Fibroblast of lung (primary cell): ENCODE data around the gene FOXJ1. TPM values are rescaled to one million over a fixed set of nuclear protein-coding genes. Genes with fewer than 3 reads are reported as not detected.

Experiments used
- DNase-seq, 2 donors: peaks; one replicate each; pipeline versions ENCODE4 v3.0.0 to v3.0.0-alpha.2; 2010; ENCODE audit warnings: low read depth in 2 of 2
- H2AFZ ChIP-seq: 2 replicates; pipeline ENCODE4 v1.5.1; 2012; ENCODE audit warnings: low read length, control low read depth, inconsistent platforms
- H3K27ac ChIP-seq: 2 replicates; pipeline ENCODE4 v1.5.1; 2011; ENCODE audit warnings: low read length, control low read depth; ENCODE audit not compliant: insufficient read depth
- H3K27me3 ChIP-seq: 2 replicates; pipeline ENCODE4 v1.5.1; 2011; ENCODE audit warnings: mild to moderate bottlenecking, low read length; ENCODE audit not compliant: control insufficient read depth, insufficient read depth
- H3K36me3 ChIP-seq: 2 replicates; pipeline ENCODE4 v1.5.1; 2011; ENCODE audit warnings: low read length; ENCODE audit not compliant: control insufficient read depth, insufficient read depth
- H3K4me1 ChIP-seq: 2 replicates; pipeline ENCODE4 v1.5.1; 2011; ENCODE audit warnings: low read length; ENCODE audit not compliant: control insufficient read depth, insufficient read depth; ENCODE audit errors: extremely low read depth
- H3K4me2 ChIP-seq: 2 replicates; pipeline ENCODE4 v1.5.1; 2011; ENCODE audit warnings: low read length, control low read depth; ENCODE audit not compliant: insufficient read depth; ENCODE audit errors: extremely low read depth
- H3K4me3 ChIP-seq, 4 experiments: fragments of 200-600 bp in 1 of 4; sonication (generic) in 1 of 4; replicated peaks in 1 of 4; 2 replicates each; pipeline ENCODE4 v1.5.1; 2011 to 2016; ENCODE audit warnings: low read length in 4 of 4, low read depth in 3 of 4, mild to moderate bottlenecking in 3 of 4, control low read depth in 2 of 4, inconsistent platforms in 1 of 4, mixed read lengths in 1 of 4; ENCODE audit not compliant: insufficient read depth in 1 of 4; ENCODE audit errors: control extremely low read depth in 1 of 4
- H3K79me2 ChIP-seq: 2 replicates; pipeline ENCODE4 v1.5.1; 2012; ENCODE audit warnings: mild to moderate bottlenecking, low read length, inconsistent platforms; ENCODE audit not compliant: control insufficient read depth, insufficient read depth
- H3K9ac ChIP-seq: 2 replicates; pipeline ENCODE4 v1.5.1; 2011; ENCODE audit warnings: mild to moderate bottlenecking, low read length, control low read depth; ENCODE audit not compliant: insufficient read depth
- H3K9me3 ChIP-seq: 2 replicates; pipeline ENCODE4 v1.5.1; 2012; ENCODE audit warnings: low read depth, low read length; ENCODE audit not compliant: control insufficient read depth, insufficient read depth
- H4K20me1 ChIP-seq: 2 replicates; pipeline ENCODE4 v1.5.1; 2011; ENCODE audit warnings: low read length; ENCODE audit not compliant: control insufficient read depth, insufficient read depth; ENCODE audit errors: extremely low read depth
- EZH2 ChIP-seq: IDR thresholded peaks from 2 replicates; pipeline ENCODE4 v1.5.1; 2012; ENCODE audit warnings: low read length, control low read depth, mild to moderate bottlenecking; ENCODE audit errors: missing control alignments
- polyA plus RNA-seq, 2 donors: library from polyadenylated mRNA; depleted of rRNA in 1 of 2; stranded (reverse) in 1 of 2; unstranded in 1 of 2; fragments of >200 nt; gene quantifications; 2 replicates each; pipeline ENCODE4 v1.2.1, GENCODE V29; 2011 to 2012; ENCODE audit warnings: missing spikeins in 1 of 2
- total RNA-seq: library from RNA; depleted of rRNA; stranded (reverse); fragments of >200 nt; gene quantifications from 2 replicates; pipeline ENCODE4 v1.2.1, GENCODE V29; 2014
- TF ChIP-seq, protein P1 (sequence below), 2 donors: IDR thresholded peaks in 1 of 2; conservative IDR thresholded peaks in 1 of 2; 1 replicate in 1 of 2; 2 replicates in 1 of 2; pipeline ENCODE4 v1.5.1; 2011 to 2012; ENCODE audit warnings: low read length in 2 of 2, control low read depth in 1 of 2, inconsistent platforms in 1 of 2, low read depth in 1 of 2, mild to moderate bottlenecking in 1 of 2

Gene FOXJ1
- total and polyA plus RNA-seq, 2 donors (not counting 1 experiment from before 2014, with no cell fraction given) = not detected

DNA sequence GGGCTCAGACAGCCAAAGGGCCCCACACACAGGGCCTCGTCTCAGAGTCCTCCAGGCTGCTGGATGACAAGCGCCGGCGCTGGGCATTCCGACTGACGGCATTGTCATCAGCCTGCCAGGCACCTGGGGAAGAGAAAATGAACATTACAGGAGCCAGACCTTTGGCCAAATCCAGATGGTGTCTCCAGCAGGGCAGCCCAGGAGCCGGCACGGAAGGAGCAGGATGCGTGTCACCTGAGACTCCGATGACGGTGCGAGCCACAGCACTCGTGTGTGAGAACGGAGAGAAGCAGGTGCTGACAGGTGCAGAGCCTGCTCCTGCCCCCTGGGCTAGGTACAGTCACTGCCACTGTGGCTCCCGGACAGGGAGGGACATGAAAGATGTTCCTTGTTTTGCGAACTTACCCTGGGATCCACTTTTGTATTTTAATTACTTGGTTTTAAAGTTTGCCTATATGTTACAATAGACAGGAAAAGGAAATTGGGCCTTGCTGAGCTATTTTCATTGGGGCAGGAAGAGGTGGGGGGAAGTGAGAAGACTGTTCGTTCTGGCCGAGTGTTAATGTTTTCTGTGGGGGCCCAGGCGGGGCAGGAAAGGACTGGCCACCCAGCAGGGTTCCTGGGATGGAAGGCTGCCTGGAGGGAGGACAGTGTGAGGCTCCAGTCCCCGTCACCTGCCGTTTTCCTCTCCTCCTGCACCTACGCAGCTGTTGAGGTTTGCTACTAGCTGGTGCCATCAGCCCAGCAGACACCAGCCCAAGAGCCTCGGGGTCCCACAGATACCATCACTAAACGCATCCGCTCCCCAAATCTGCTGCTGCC is 4.4 kb upstream of the FOXJ1 start:
- H3K27me3 ChIP-seq = peaks cover 12% of the 10 kb centered on the region
- no peaks in the 10 kb centered on the region for H3K36me3 ChIP-seq
- H3K79me2 ChIP-seq = no peaks in the 10 kb centered on the region
- no peaks in the 10 kb centered on the region for H3K9me3 ChIP-seq
- DNase-seq = no peak
- H3K4me3 ChIP-seq = no peak overlapping the region
- H3K27ac ChIP-seq = no peak overlapping the region
- H3K9ac ChIP-seq = no peak overlapping the region
- H4K20me1 ChIP-seq = no peaks in the 10 kb centered on the region
- H3K4me2 ChIP-seq = no peak overlapping the region
- peaks cover 4% of the 10 kb centered on the region for H3K4me1 ChIP-seq
- TF ChIP-seq, protein P1, sequence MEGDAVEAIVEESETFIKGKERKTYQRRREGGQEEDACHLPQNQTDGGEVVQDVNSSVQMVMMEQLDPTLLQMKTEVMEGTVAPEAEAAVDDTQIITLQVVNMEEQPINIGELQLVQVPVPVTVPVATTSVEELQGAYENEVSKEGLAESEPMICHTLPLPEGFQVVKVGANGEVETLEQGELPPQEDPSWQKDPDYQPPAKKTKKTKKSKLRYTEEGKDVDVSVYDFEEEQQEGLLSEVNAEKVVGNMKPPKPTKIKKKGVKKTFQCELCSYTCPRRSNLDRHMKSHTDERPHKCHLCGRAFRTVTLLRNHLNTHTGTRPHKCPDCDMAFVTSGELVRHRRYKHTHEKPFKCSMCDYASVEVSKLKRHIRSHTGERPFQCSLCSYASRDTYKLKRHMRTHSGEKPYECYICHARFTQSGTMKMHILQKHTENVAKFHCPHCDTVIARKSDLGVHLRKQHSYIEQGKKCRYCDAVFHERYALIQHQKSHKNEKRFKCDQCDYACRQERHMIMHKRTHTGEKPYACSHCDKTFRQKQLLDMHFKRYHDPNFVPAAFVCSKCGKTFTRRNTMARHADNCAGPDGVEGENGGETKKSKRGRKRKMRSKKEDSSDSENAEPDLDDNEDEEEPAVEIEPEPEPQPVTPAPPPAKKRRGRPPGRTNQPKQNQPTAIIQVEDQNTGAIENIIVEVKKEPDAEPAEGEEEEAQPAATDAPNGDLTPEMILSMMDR (conservative IDR thresholded peaks at IDR 0.05 in 1 of 2, IDR thresholded peaks at IDR 0.05 in 1 of 2; ENCODE audit: low read depth in 1 of 2, low read length in 2 of 2) = no peak
- TF ChIP-seq EZH2 = no peak
- H2AFZ ChIP-seq = no peak overlapping the region

DNA sequence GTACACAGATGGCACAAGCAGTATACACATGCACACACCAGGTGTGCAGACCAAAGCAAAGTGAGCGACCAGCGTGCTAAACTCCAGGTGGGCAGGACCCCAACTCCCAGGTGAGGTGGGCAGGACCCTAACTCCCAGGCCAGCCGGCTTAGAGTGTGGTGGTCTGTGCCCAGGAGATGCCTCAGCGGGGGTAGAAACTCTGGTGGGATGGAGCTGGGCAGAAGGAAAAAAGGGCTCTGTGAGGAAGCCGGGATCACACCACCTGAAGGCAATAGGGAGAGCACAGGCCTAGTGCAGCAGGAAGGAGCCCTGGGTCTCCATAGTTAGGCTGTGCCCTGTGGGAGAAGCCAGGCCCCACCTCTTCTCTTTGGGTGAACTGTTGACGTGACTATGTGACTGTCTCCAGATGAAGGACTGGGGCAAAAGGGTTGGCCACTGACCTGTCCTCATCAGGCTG is 1.6 kb upstream of the FOXJ1 start:
- TF ChIP-seq, protein P1 (conservative IDR thresholded peaks at IDR 0.05 in 1 of 2, IDR thresholded peaks at IDR 0.05 in 1 of 2; ENCODE audit: low read depth in 1 of 2, low read length in 2 of 2) = no peak
- Histone ChIP-seq H3K79me2 (no peaks in the 10 kb centered on the region), H3K9ac (no peak overlapping the region), H3K4me3 (no peak overlapping the region), H3K4me2 (no peak overlapping the region), H3K4me1 (peaks cover 4% of the 10 kb centered on the region), H3K36me3 (no peaks in the 10 kb centered on the region), H2AFZ (no peak overlapping the region), H3K27ac (no peak overlapping the region), H3K27me3 (peaks cover 39% of the 10 kb centered on the region), H4K20me1 (no peaks in the 10 kb centered on the region), H3K9me3 (no peaks in the 10 kb centered on the region)
- DNase-seq = no peak

DNA sequence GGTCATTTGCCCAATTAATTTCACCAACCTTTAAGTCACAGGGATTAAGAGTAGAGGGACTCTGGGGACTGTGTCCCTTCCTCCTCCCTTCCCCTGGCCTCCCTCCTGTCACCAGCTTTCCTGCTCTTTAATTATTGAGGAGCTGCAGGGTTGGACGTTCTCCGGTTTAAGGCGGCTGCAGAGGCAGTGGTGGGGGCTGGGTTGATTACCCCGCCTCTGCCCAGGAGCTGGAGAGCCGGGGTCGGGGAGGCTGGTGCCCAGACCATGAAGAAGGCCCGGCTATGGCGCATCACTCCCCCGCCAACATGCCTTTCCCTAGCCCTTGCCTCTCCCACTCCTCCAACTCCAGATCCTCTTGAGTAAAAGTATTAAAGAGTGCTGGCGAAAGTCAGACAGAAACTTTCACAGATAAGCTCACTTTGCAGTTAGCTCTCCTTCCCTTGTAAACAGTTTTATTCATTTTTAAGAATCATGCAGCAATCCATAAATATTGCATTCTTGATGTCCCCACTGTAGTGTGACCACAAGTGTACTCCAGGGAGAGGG is 1.1 kb upstream of the FOXJ1 start:
- Histone ChIP-seq H3K4me1 (peaks cover 4% of the 10 kb centered on the region), H3K79me2 (no peaks in the 10 kb centered on the region), H3K4me2 (no peak overlapping the region), H4K20me1 (no peaks in the 10 kb centered on the region), H3K9ac (no peak overlapping the region), H3K4me3 (no peak overlapping the region), H2AFZ (no peak overlapping the region), H3K36me3 (no peaks in the 10 kb centered on the region), H3K9me3 (no peaks in the 10 kb centered on the region), H3K27me3 (peaks cover 44% of the 10 kb centered on the region), H3K27ac (no peak overlapping the region)
- no peak for DNase-seq
- TF ChIP-seq, protein P1 (conservative IDR thresholded peaks at IDR 0.05 in 1 of 2, IDR thresholded peaks at IDR 0.05 in 1 of 2; ENCODE audit: low read depth in 1 of 2, low read length in 2 of 2) = no peak
- TF ChIP-seq EZH2 = no peak
